ENCODE measurements around the gene ELF3. TPM values are rescaled to one million over a fixed set of nuclear protein-coding genes. Genes with fewer than 3 reads are reported as not detected.

Gene ELF3
- total and polyA plus RNA-seq, 4 experiments from 2014 or later = 0.17 to 1.1 (median 0.33) TPM; not detected in 1

GRCh38 chr1:202014915-202015661 is 4.7 kb downstream of the ELF3 start:
- no peak overlapping the region for H3K27ac Mint-ChIP-seq
- ChIA-PET CTCF (ENCODE audit: partially characterized antibody) (interaction anchor here (1.7 kb wide), 1 partner anchor 119 kb away, joined by 3 read pairs; no protein-coding TSS in a partner anchor), POLR2A (ENCODE audit: partially characterized antibody) (no interaction called here)
- Histone ChIP-seq H3K4me3 (ENCODE audit: low read length in 2 of 2) (no peak overlapping the region), H3K36me3 (ENCODE audit: insufficient read depth, low read length) (no peaks in the 10 kb centered on the region), H3K9me3 (ENCODE audit: control insufficient read depth in 1 of 2, low read length in 2 of 2) (no peaks in the 10 kb centered on the region), H3K27me3 (ENCODE audit: insufficient read depth, low read length) (no peaks in the 10 kb centered on the region), H3K4me1 (ENCODE audit: insufficient read depth, low read length) (no peaks in the 10 kb centered on the region), H3K27ac (ENCODE audit: low read depth, low read length) (no peak overlapping the region)
- H3K36me3 Mint-ChIP-seq = no peaks in the 10 kb centered on the region
- intact Hi-C loops (cut with micrococcal nuclease) = no loop called here
- H3K9me3 Mint-ChIP-seq = no peaks in the 10 kb centered on the region
- peaks cover 7 to 14% of the 10 kb centered on the region in 2 donors for H3K27me3 Mint-ChIP-seq
- no peak for DNase-seq
- no peak overlapping the region for H3K4me3 Mint-ChIP-seq
- no peaks in the 10 kb centered on the region for H3K4me1 Mint-ChIP-seq

- CTCF ChIA-PET (ENCODE audit: partially characterized antibody) = interaction anchor here (1.7 kb wide), 1 partner anchor 119 kb away, joined by 3 read pairs; no protein-coding TSS in a partner anchor
- no peak overlapping the region for H3K4me3 ChIP-seq (ENCODE audit: low read length in 2 of 2)
These were observed 5.2 kb downstream of the ELF3 start for GRCh38 chr1:202015662-202015937.

GRCh38 chr1:202016022-202016810 is 5.8 kb downstream of the ELF3 start:
- H3K27ac ChIP-seq (ENCODE audit: low read depth, low read length) = no peak overlapping the region
- peaks cover 7 to 17% of the 10 kb centered on the region in 2 donors for H3K27me3 Mint-ChIP-seq
- ChIA-PET POLR2A (ENCODE audit: partially characterized antibody) (no interaction called here), CTCF (ENCODE audit: partially characterized antibody) (interaction anchor here (0.8 to 1.7 kb wide), 2 partner anchors 9 to 120 kb away, joined by 3 to 4 read pairs; no protein-coding TSS in a partner anchor)
- intact Hi-C loops (cut with micrococcal nuclease) = no loop called here
- H3K4me3 ChIP-seq (ENCODE audit: low read length in 2 of 2) = no peak overlapping the region
- no peak for DNase-seq
- H3K36me3 Mint-ChIP-seq = no peaks in the 10 kb centered on the region
- H3K36me3 ChIP-seq (ENCODE audit: insufficient read depth, low read length) = no peaks in the 10 kb centered on the region
- no peaks in the 10 kb centered on the region for H3K9me3 Mint-ChIP-seq
- H3K27me3 ChIP-seq (ENCODE audit: insufficient read depth, low read length) = no peaks in the 10 kb centered on the region
- no peak overlapping the region for H3K4me3 Mint-ChIP-seq
- H3K4me1 Mint-ChIP-seq = no peaks in the 10 kb centered on the region
- H3K9me3 ChIP-seq (ENCODE audit: control insufficient read depth in 1 of 2, low read length in 2 of 2) = no peaks in the 10 kb centered on the region
- no peaks in the 10 kb centered on the region for H3K4me1 ChIP-seq (ENCODE audit: insufficient read depth, low read length)
- no peak overlapping the region for H3K27ac Mint-ChIP-seq

More at GRCh38 chr1:202015662-202015937, 5.2 kb downstream of the ELF3 start:
- Mint-ChIP-seq H3K4me3 (no peak overlapping the region), H3K36me3 (no peaks in the 10 kb centered on the region), H3K27me3 (peaks cover 7 to 14% of the 10 kb centered on the region in 2 donors), H3K9me3 (no peaks in the 10 kb centered on the region), H3K27ac (no peak overlapping the region), H3K4me1 (no peaks in the 10 kb centered on the region)
- no peaks in the 10 kb centered on the region for H3K4me1 ChIP-seq (ENCODE audit: insufficient read depth, low read length)
- DNase-seq = no peak
- H3K27me3 ChIP-seq (ENCODE audit: insufficient read depth, low read length) = no peaks in the 10 kb centered on the region
- H3K9me3 ChIP-seq (ENCODE audit: control insufficient read depth in 1 of 2, low read length in 2 of 2) = no peaks in the 10 kb centered on the region
- no peak overlapping the region for H3K27ac ChIP-seq (ENCODE audit: low read depth, low read length)
- intact Hi-C loops (cut with micrococcal nuclease) = no loop called here
- POLR2A ChIA-PET (ENCODE audit: partially characterized antibody) = no interaction called here
- no peaks in the 10 kb centered on the region for H3K36me3 ChIP-seq (ENCODE audit: insufficient read depth, low read length)

- intact Hi-C loops (cut with micrococcal nuclease) = no loop called here
- peaks cover 7 to 19% of the 10 kb centered on the region in 2 donors for H3K27me3 Mint-ChIP-seq
- H3K4me3 ChIP-seq (ENCODE audit: low read length in 2 of 2) = no peak overlapping the region
- no peak overlapping the region for H3K27ac Mint-ChIP-seq
- no peaks in the 10 kb centered on the region for H3K36me3 ChIP-seq (ENCODE audit: insufficient read depth, low read length)
- no peak overlapping the region for H3K4me3 Mint-ChIP-seq
- no peak overlapping the region for H3K27ac ChIP-seq (ENCODE audit: low read depth, low read length)
- no peaks in the 10 kb centered on the region for H3K27me3 ChIP-seq (ENCODE audit: insufficient read depth, low read length)
- no peaks in the 10 kb centered on the region for H3K4me1 ChIP-seq (ENCODE audit: insufficient read depth, low read length)
- no peaks in the 10 kb centered on the region for H3K9me3 Mint-ChIP-seq
- DNase-seq = no peak
- ChIA-PET CTCF (ENCODE audit: partially characterized antibody) (interaction anchor here (1.7 kb wide), 1 partner anchor 121 kb away, joined by 3 read pairs; no protein-coding TSS in a partner anchor), POLR2A (ENCODE audit: partially characterized antibody) (no interaction called here)
- no peaks in the 10 kb centered on the region for H3K36me3 Mint-ChIP-seq
- no peaks in the 10 kb centered on the region for H3K4me1 Mint-ChIP-seq
- no peaks in the 10 kb centered on the region for H3K9me3 ChIP-seq (ENCODE audit: control insufficient read depth in 1 of 2, low read length in 2 of 2)
These were observed 6.7 kb downstream of the ELF3 start for GRCh38 chr1:202016811-202017748.

- H3K27ac Mint-ChIP-seq = no peak overlapping the region
- CTCF ChIA-PET (ENCODE audit: partially characterized antibody) = no interaction called here
- intact Hi-C loops (cut with micrococcal nuclease) = no loop called here
These were observed 7.5 kb downstream of the ELF3 start for GRCh38 chr1:202017749-202018467.

GRCh38 chr1:202018468-202019234 is 8.3 kb downstream of the ELF3 start:
- ChIA-PET POLR2A (ENCODE audit: partially characterized antibody) (no interaction called here), CTCF (ENCODE audit: partially characterized antibody) (no interaction called here)
- Histone ChIP-seq H3K36me3 (ENCODE audit: insufficient read depth, low read length) (no peaks in the 10 kb centered on the region), H3K9me3 (ENCODE audit: control insufficient read depth in 1 of 2, low read length in 2 of 2) (no peaks in the 10 kb centered on the region), H3K4me1 (ENCODE audit: insufficient read depth, low read length) (no peaks in the 10 kb centered on the region), H3K27me3 (ENCODE audit: insufficient read depth, low read length) (no peaks in the 10 kb centered on the region), H3K4me3 (ENCODE audit: low read length in 2 of 2) (no peak overlapping the region), H3K27ac (ENCODE audit: low read depth, low read length) (no peak overlapping the region)
- no peaks in the 10 kb centered on the region for H3K36me3 Mint-ChIP-seq
- no peak for DNase-seq
- H3K4me1 Mint-ChIP-seq = no peaks in the 10 kb centered on the region
- H3K4me3 Mint-ChIP-seq = no peak overlapping the region
- peaks cover 9 to 27% of the 10 kb centered on the region in 2 donors for H3K27me3 Mint-ChIP-seq
- H3K27ac Mint-ChIP-seq = no peak overlapping the region
- H3K9me3 Mint-ChIP-seq = no peaks in the 10 kb centered on the region
- intact Hi-C loops (cut with micrococcal nuclease) = no loop called here

More at GRCh38 chr1:202017749-202018467, 7.5 kb downstream of the ELF3 start:
- Histone ChIP-seq H3K27ac (ENCODE audit: low read depth, low read length) (no peak overlapping the region), H3K36me3 (ENCODE audit: insufficient read depth, low read length) (no peaks in the 10 kb centered on the region), H3K9me3 (ENCODE audit: control insufficient read depth in 1 of 2, low read length in 2 of 2) (no peaks in the 10 kb centered on the region), H3K4me3 (ENCODE audit: low read length in 2 of 2) (no peak overlapping the region), H3K4me1 (ENCODE audit: insufficient read depth, low read length) (no peaks in the 10 kb centered on the region), H3K27me3 (ENCODE audit: insufficient read depth, low read length) (no peaks in the 10 kb centered on the region)
- Mint-ChIP-seq H3K4me3 (no peak overlapping the region), H3K36me3 (no peaks in the 10 kb centered on the region), H3K27me3 (peaks cover 9 to 21% of the 10 kb centered on the region in 2 donors), H3K9me3 (no peaks in the 10 kb centered on the region), H3K4me1 (no peaks in the 10 kb centered on the region)
- POLR2A ChIA-PET (ENCODE audit: partially characterized antibody) = no interaction called here
- DNase-seq = no peak
